Subcutaneous abdominal adipose tissue (tissue), 5 donors: Measurements from ENCODE around the gene CDH15.

Experiments used
- H3K27ac ChIP-seq: one replicate; pipeline ENCODE4 v1.7.0; 2013; ENCODE audit warnings: low read depth, mild to moderate bottlenecking, inconsistent platforms, low read length, moderate library complexity
- H3K27me3 ChIP-seq, 5 donors: one replicate each; pipeline ENCODE4 v1.7.0; 2013; ENCODE audit warnings: low read length in 5 of 5, inconsistent platforms in 1 of 5; ENCODE audit not compliant: control insufficient read depth in 5 of 5, insufficient read depth in 4 of 5
- H3K36me3 ChIP-seq, 5 donors: one replicate each; pipeline ENCODE4 v1.7.0; 2013; ENCODE audit warnings: low read length in 5 of 5; ENCODE audit not compliant: control insufficient read depth in 5 of 5, insufficient read depth in 5 of 5
- H3K4me1 ChIP-seq, 5 donors: one replicate each; pipeline ENCODE4 v1.7.0; 2013; ENCODE audit warnings: low read length in 5 of 5, mild to moderate bottlenecking in 3 of 5, moderate library complexity in 1 of 5; ENCODE audit not compliant: control insufficient read depth in 5 of 5, insufficient read depth in 5 of 5
- H3K4me3 ChIP-seq, 5 donors: one replicate each; pipeline ENCODE4 v1.7.0; 2013; ENCODE audit warnings: low read length in 5 of 5, low read depth in 1 of 5
- H3K9ac ChIP-seq, 5 donors: one replicate each; pipeline ENCODE4 v1.7.0; 2013; ENCODE audit warnings: low read length in 5 of 5, mild to moderate bottlenecking in 4 of 5, moderate library complexity in 3 of 5
- H3K9me3 ChIP-seq, 5 donors: one replicate each; pipeline ENCODE4 v1.7.0; 2013; ENCODE audit warnings: low read length in 5 of 5; ENCODE audit not compliant: control insufficient read depth in 5 of 5
- donor health status: healthy.
- donor health status: healthy.
- donor health status: healthy.
- donor health status: healthy.
- donor health status: healthy.

Gene CDH15

GRCh38 chr16:89155851-89156739, 15.5 kb upstream of the CDH15 start:
- Histone ChIP-seq H3K9ac (peak overlapping the region in 2 of 5 donors; percentile 38 to 60), H3K4me1 (peaks cover 10 to 33% (median 31%) of the 10 kb centered on the region in 5 donors), H3K27ac (peak overlapping the region; percentile 46), H3K4me3 (no peak overlapping the region), H3K9me3 (no peaks in the 10 kb centered on the region), H3K36me3 (peaks cover 2 to 18% (median 8%) of the 10 kb centered on the region in 5 donors), H3K27me3 (peaks cover 0 to 12% (median 6%) of the 10 kb centered on the region in 5 donors)

GRCh38 chr16:89156740-89157645, 14.6 kb upstream of the CDH15 start:
- peaks cover 0 to 11% (median 1%) of the 10 kb centered on the region in 5 donors for H3K36me3 ChIP-seq
- H3K4me3 ChIP-seq: no peak overlapping the region
- peak overlapping the region in 1 of 5 donors; percentile 60 for H3K9ac ChIP-seq
- no peak overlapping the region for H3K27ac ChIP-seq
- H3K27me3 ChIP-seq: peaks cover 1 to 21% (median 15%) of the 10 kb centered on the region in 5 donors
- H3K4me1 ChIP-seq: peaks cover 10 to 33% (median 31%) of the 10 kb centered on the region in 5 donors
- no peaks in the 10 kb centered on the region for H3K9me3 ChIP-seq

- Histone ChIP-seq H3K4me1 (peaks cover 10 to 33% (median 31%) of the 10 kb centered on the region in 5 donors), H3K9ac (no peak overlapping the region), H3K4me3 (no peak overlapping the region), H3K27me3 (peaks cover 4 to 29% (median 20%) of the 10 kb centered on the region in 5 donors), H3K36me3 (peaks cover 0 to 3% (median 0%) of the 10 kb centered on the region in 5 donors), H3K9me3 (no peaks in the 10 kb centered on the region), H3K27ac (no peak overlapping the region)
Observed at GRCh38 chr16:89157778-89158177, 13.8 kb upstream of the CDH15 start.

- Histone ChIP-seq H3K27me3 (peaks cover 8 to 29% (median 24%) of the 10 kb centered on the region in 5 donors), H3K9ac (no peak overlapping the region), H3K9me3 (no peaks in the 10 kb centered on the region), H3K27ac (no peak overlapping the region), H3K36me3 (no peaks in the 10 kb centered on the region), H3K4me1 (peaks cover 10 to 32% (median 30%) of the 10 kb centered on the region in 5 donors), H3K4me3 (no peak overlapping the region)
Observed at GRCh38 chr16:89159066-89159849, 12.3 kb upstream of the CDH15 start.

- Histone ChIP-seq H3K36me3 (no peaks in the 10 kb centered on the region), H3K9ac (no peak overlapping the region), H3K4me3 (no peak overlapping the region), H3K4me1 (peaks cover 9 to 26% (median 24%) of the 10 kb centered on the region in 5 donors), H3K27ac (no peak overlapping the region), H3K27me3 (peaks cover 9 to 30% (median 24%) of the 10 kb centered on the region in 5 donors), H3K9me3 (no peaks in the 10 kb centered on the region)
Observed at GRCh38 chr16:89159850-89160354, 11.6 kb upstream of the CDH15 start.

- Histone ChIP-seq H3K9me3 (no peaks in the 10 kb centered on the region), H3K9ac (no peak overlapping the region), H3K36me3 (no peaks in the 10 kb centered on the region), H3K4me3 (no peak overlapping the region), H3K27ac (no peak overlapping the region), H3K27me3 (peaks cover 12 to 32% (median 24%) of the 10 kb centered on the region in 5 donors), H3K4me1 (peaks cover 0 to 13% (median 12%) of the 10 kb centered on the region in 5 donors)
Observed at GRCh38 chr16:89160977-89161701, 10.4 kb upstream of the CDH15 start.

GRCh38 chr16:89161763-89162713, 9.5 kb upstream of the CDH15 start:
- no peak overlapping the region for H3K4me3 ChIP-seq
- peaks cover 0 to 7% (median 4%) of the 10 kb centered on the region in 5 donors for H3K4me1 ChIP-seq
- H3K9ac ChIP-seq: no peak overlapping the region
- H3K36me3 ChIP-seq: no peaks in the 10 kb centered on the region
- peaks cover 15 to 38% (median 29%) of the 10 kb centered on the region in 5 donors for H3K27me3 ChIP-seq
- H3K27ac ChIP-seq: no peak overlapping the region
- H3K9me3 ChIP-seq: no peaks in the 10 kb centered on the region

- H3K4me1 ChIP-seq: peaks cover 0 to 8% (median 5%) of the 10 kb centered on the region in 5 donors
- H3K27me3 ChIP-seq: peaks cover 19 to 49% (median 33%) of the 10 kb centered on the region in 5 donors
- no peak overlapping the region for H3K27ac ChIP-seq
- H3K9ac ChIP-seq: no peak overlapping the region
- no peaks in the 10 kb centered on the region for H3K36me3 ChIP-seq
- H3K9me3 ChIP-seq: no peaks in the 10 kb centered on the region
- H3K4me3 ChIP-seq: no peak overlapping the region
Observed at GRCh38 chr16:89163297-89163696, 8.3 kb upstream of the CDH15 start.
